GM12878 (cell line): ENCODE data around the gene BMP7. TPM values are rescaled to one million over a fixed set of nuclear protein-coding genes. Genes with fewer than 3 reads are reported as not detected.

Experiments
- ATAC-seq: fragments of 200-7000 bp; cut with Tn5 transposase; 3 replicates; pipeline ENCODE4 v1.9.1; 2020; ENCODE audit warnings: mild to moderate bottlenecking, moderate library complexity
- BruUV-seq: library from RNA; stranded (reverse); fragments of 400-500 nt; replicated peaks from 2 replicates; lab custom pipeline; 2021; lab: Mats Ljungman, UMichigan
- CTCF ChIA-PET: fragments of 300-600 bp; sonication (Branson Sonifier 250); formaldehyde crosslinking; extraction: SDS; loops from one replicate; lab custom pipeline; 2021; ENCODE audit warnings: inconsistent platforms; lab: Yijun Ruan, JAX
- POLR2A ChIA-PET: fragments of 350-600 bp; formaldehyde crosslinking; extraction: SDS; loops from one replicate; lab custom pipeline; 2021; ENCODE audit warnings: inconsistent platforms; lab: Charles Lee
- RAD21 ChIA-PET: fragments of 300-600 bp; sonication (Branson Sonifier 250); formaldehyde crosslinking; loops from one replicate; lab custom pipeline; 2023; ENCODE audit warnings: antibody characterized with exemption; ENCODE audit not compliant: unreplicated experiment; lab: Charles Lee
- SMC1A ChIA-PET: fragments of 300-600 bp; sonication (Branson Sonifier 250); formaldehyde crosslinking; loops from one replicate; lab custom pipeline; 2023; ENCODE audit not compliant: unreplicated experiment, uncharacterized antibody; lab: Charles Lee
- DNase-seq: peaks from one replicate; pipeline ENCODE4 v3.0.0-alpha.2; 2011; ENCODE audit warnings: low read depth, low spot score
- FAIRE-seq: peaks from 3 replicates; lab custom pipeline; 2011; peaks lifted over from hg19 to GRCh38; lab: Jason Lieb, UNC
- H2AFZ ChIP-seq: 2 replicates; pipeline ENCODE4 v1.6.0; 2011; ENCODE audit warnings: low read depth, low read length, control low read depth; ENCODE audit not compliant: control insufficient read depth
- H3K27ac ChIP-seq: 2 replicates; pipeline ENCODE4 v1.5.1; 2011; ENCODE audit warnings: control low read depth; ENCODE audit not compliant: control insufficient read depth, insufficient read depth
- H3K27me3 ChIP-seq, 2 experiments: replicated peaks in 1 of 2; 2 replicates each; pipeline versions ENCODE4 v1.6.0 to v1.6.1; 2011; ENCODE audit warnings: low read length in 1 of 2; ENCODE audit not compliant: control insufficient read depth in 2 of 2, insufficient read depth in 2 of 2
- H3K36me3 ChIP-seq, 2 experiments: 2 replicates each; pipeline ENCODE4 v1.5.1; 2011; ENCODE audit warnings: low read length in 1 of 2; ENCODE audit not compliant: control insufficient read depth in 2 of 2, insufficient read depth in 2 of 2
- H3K4me1 ChIP-seq: 2 replicates; pipeline ENCODE4 v1.6.1; 2011; ENCODE audit warnings: mild to moderate bottlenecking, low read length, moderate library complexity, mixed read lengths; ENCODE audit not compliant: control insufficient read depth, insufficient read depth
- H3K4me2 ChIP-seq: 2 replicates; pipeline ENCODE4 v1.6.0; 2011; ENCODE audit warnings: control low read depth; ENCODE audit not compliant: control insufficient read depth, insufficient read depth
- H3K4me3 ChIP-seq: fragments of 200-600 bp; sonication (generic); 2 replicates; pipeline ENCODE4 v1.5.1; 2016
- H3K79me2 ChIP-seq: 2 replicates; pipeline ENCODE4 v1.6.0; 2011; ENCODE audit warnings: low read length; ENCODE audit not compliant: control insufficient read depth, insufficient read depth
- H3K9ac ChIP-seq: 2 replicates; pipeline ENCODE4 v1.8.0; 2011; ENCODE audit warnings: low read length, control low read depth, mixed read lengths; ENCODE audit not compliant: control insufficient read depth, insufficient read depth
- H3K9me3 ChIP-seq: replicated peaks from 3 replicates; pipeline ENCODE4 v1.5.1; 2011; ENCODE audit warnings: mild to moderate bottlenecking, low read length; ENCODE audit not compliant: control insufficient read depth, insufficient read depth
- H4K20me1 ChIP-seq: 2 replicates; pipeline ENCODE4 v1.6.0; 2011; ENCODE audit not compliant: control insufficient read depth, insufficient read depth
- IKZF1 ChIP-seq: fragments of 450-650 bp; conservative IDR thresholded peaks from 2 replicates; pipeline ENCODE4 v1.6.1; 2017; ENCODE audit warnings: antibody characterized with exemption, mild to moderate bottlenecking
- LARP7 ChIP-seq: fragments of 450-650 bp; IDR thresholded peaks from 2 replicates; pipeline ENCODE4 v1.6.1; 2017; ENCODE audit warnings: mild to moderate bottlenecking
- MEF2A ChIP-seq: IDR thresholded peaks from 2 replicates; pipeline ENCODE4 v1.6.1; 2011; ENCODE audit warnings: low read depth, mild to moderate bottlenecking, low read length, moderate library complexity; ENCODE audit not compliant: insufficient read depth
- NFXL1 ChIP-seq: fragments of 450-650 bp; IDR thresholded peaks from 2 replicates; pipeline ENCODE4 v1.6.1; 2017; ENCODE audit warnings: antibody characterized with exemption, mild to moderate bottlenecking, borderline replicate concordance
- NFYB ChIP-seq: IDR thresholded peaks from 2 replicates; pipeline ENCODE4 v1.6.1; 2011; ENCODE audit warnings: low read depth, mild to moderate bottlenecking, low read length, improper control_type of control experiment, moderate library complexity; ENCODE audit not compliant: insufficient read depth
- RB1 ChIP-seq: fragments of 450-650 bp; formaldehyde crosslinking; IDR thresholded peaks from 2 replicates; pipeline ENCODE4 v1.6.1; 2017; ENCODE audit warnings: mild to moderate bottlenecking, borderline replicate concordance
- SP1 ChIP-seq: IDR thresholded peaks from one replicate; pipeline ENCODE4 v1.6.1; 2011; ENCODE audit warnings: low read depth, low read length
- SUZ12 ChIP-seq: fragments of 200-600 bp; sonication (generic); IDR thresholded peaks from one replicate; pipeline ENCODE4 v1.6.1; 2018; ENCODE audit warnings: antibody characterized with exemption, mild to moderate bottlenecking; ENCODE audit not compliant: unreplicated experiment
- USF1 ChIP-seq: IDR thresholded peaks from 2 replicates; pipeline ENCODE4 v1.6.1; 2011; ENCODE audit warnings: borderline replicate concordance, low read depth, mild to moderate bottlenecking, moderate library complexity, mixed read lengths, low read length; ENCODE audit not compliant: insufficient read depth; ENCODE audit errors: extremely low read length
- USF2 ChIP-seq: IDR thresholded peaks from 2 replicates; pipeline ENCODE4 v1.6.1; 2011; ENCODE audit warnings: low read depth, low read length, improper control_type of control experiment, borderline replicate concordance
- ZNF384 ChIP-seq: IDR thresholded peaks from 2 replicates; pipeline ENCODE4 v1.6.1; 2012; ENCODE audit warnings: low read depth, mild to moderate bottlenecking, low read length, improper control_type of control experiment, borderline replicate concordance
- ZZZ3 ChIP-seq: IDR thresholded peaks from 2 replicates; pipeline ENCODE4 v1.6.1; 2011; ENCODE audit warnings: low read depth; ENCODE audit not compliant: control insufficient read depth, insufficient read length
- WGBS: methylation state at CpG from one replicate; pipeline ENCODE4 v1.1.6; 2016; ENCODE audit warnings: low lambda C conversion rate; ENCODE audit not compliant: insufficient replicate concordance, insufficient coverage; ENCODE audit errors: missing lambda C conversion rate; 5-methylcytosine and 5-hydroxymethylcytosine counted together
- in situ Hi-C: fragments of 300-500 bp; cut with MboI; formaldehyde crosslinking; loops from 9 replicates; pipeline ENCODE4 v1.14.3; 2018; ENCODE audit warnings: mixed read lengths
- intact Hi-C: fragments of 100-400 bp; cut with micrococcal nuclease; formaldehyde crosslinking; loops from one replicate; pipeline ENCODE4 v1.14.2; 2022; ENCODE audit not compliant: unreplicated experiment
- polyA plus RNA-seq, 11 experiments: library from polyadenylated mRNA; depleted of rRNA in 4 of 11; unstranded in 6 of 11; stranded (reverse) in 5 of 11; fragments of >200 nt; fragmentation: Nextera tagmentation in 4 of 11; fragmentation: Illumina TruSeq in 1 of 11; extraction: Ambion mirVana in 4 of 11; extraction: Trizol in 1 of 11; gene quantifications; 1 replicate in 1 of 11; 2 replicates in 10 of 11; pipeline versions ENCODE4 v1.2.1 to v1.2.3, GENCODE V29; 2011 to 2016; ENCODE audit warnings: inconsistent platforms in 2 of 11, missing spikeins in 2 of 11, low read depth in 1 of 11
- total RNA-seq, 4 experiments: library from RNA; depleted of rRNA in 3 of 4; stranded (reverse); fragments of >200 nt in 3 of 4; fragmentation: Illumina TruSeq in 1 of 4; extraction: Trizol in 1 of 4; gene quantifications; 2 replicates each; pipeline versions ENCODE4 v1.2.1 to v1.2.3, GENCODE V29; 2013 to 2021
- TF ChIP-seq, protein P1 (sequence below): fragments of 450-650 bp; formaldehyde crosslinking; IDR thresholded peaks from 2 replicates; pipeline ENCODE4 v1.4.0; 2020; ENCODE audit warnings: mild to moderate bottlenecking, moderate library complexity
- TF ChIP-seq, protein P2 (sequence below): IDR thresholded peaks from 2 replicates; pipeline ENCODE4 v1.6.1; 2012; ENCODE audit warnings: low read depth, low read length, improper control_type of control experiment

BMP7 gene
- total and polyA plus RNA-seq, 10 of the 15 experiments (the other 5 are each of a cell fraction or from before 2014, with no cell fraction given): 0.18 to 0.51 (median 0.28) TPM; not detected in 7

DNA sequence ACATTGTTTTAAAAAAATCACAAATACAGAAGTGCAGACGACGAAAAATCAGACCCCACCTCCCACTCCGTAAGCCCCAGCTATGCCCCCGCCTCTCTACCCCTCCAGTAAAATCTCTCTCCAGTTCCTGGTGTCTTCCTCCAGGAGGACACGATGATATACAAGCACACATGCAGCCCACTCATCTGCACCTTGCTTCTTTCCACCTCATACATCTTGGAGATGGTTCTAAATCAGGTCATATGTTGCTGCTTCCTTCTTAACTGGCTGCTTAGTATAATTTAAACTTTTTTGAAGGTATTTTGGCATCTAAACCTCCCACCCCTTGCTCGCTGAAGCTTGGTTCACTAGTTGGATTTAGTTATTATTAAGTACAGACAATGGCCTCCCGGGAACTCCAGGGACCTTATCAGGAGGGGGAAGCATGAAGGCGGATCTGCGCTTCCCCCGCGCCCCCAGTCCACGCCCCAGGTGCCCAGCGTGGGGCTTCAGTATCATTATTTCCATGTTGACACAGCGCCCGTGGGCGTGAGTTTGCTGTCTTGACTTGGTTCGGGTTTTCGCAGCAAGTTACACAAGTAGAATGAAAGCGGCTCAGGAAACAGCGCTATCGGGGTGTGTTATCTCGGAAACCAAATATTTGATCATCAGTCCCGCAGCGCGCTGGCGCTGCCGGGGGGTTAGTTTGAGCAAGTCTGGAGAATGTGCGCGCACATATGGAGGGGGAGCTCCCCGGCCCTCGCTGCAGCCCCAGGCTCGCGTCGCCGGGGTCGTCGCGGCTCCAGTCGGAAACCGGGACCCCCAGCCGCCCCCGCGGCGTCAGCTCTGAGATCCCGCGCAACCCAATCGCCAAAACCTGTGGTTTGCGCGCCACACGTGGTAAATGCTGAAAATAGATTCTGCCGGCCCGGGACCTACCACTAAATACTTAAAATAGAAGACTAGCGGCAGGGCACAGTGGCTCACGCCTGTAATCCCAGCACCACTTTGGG is 2.3 kb downstream of the BMP7 start:
- H3K36me3 ChIP-seq: no peaks in the 10 kb centered on the region
- TF ChIP-seq IKZF1 (no peak), LARP7 (no peak), SP1 (no peak), SUZ12 (peak; percentile 41), ZZZ3 (no peak), ZNF384 (no peak), NFXL1 (peak; percentile 40), USF1 (no peak), RB1 (peak; percentile 12; the same call in 1 of the 2 replicates), USF2 (no peak), NFYB (no peak), MEF2A (no peak)
- TF ChIP-seq, protein P1, sequence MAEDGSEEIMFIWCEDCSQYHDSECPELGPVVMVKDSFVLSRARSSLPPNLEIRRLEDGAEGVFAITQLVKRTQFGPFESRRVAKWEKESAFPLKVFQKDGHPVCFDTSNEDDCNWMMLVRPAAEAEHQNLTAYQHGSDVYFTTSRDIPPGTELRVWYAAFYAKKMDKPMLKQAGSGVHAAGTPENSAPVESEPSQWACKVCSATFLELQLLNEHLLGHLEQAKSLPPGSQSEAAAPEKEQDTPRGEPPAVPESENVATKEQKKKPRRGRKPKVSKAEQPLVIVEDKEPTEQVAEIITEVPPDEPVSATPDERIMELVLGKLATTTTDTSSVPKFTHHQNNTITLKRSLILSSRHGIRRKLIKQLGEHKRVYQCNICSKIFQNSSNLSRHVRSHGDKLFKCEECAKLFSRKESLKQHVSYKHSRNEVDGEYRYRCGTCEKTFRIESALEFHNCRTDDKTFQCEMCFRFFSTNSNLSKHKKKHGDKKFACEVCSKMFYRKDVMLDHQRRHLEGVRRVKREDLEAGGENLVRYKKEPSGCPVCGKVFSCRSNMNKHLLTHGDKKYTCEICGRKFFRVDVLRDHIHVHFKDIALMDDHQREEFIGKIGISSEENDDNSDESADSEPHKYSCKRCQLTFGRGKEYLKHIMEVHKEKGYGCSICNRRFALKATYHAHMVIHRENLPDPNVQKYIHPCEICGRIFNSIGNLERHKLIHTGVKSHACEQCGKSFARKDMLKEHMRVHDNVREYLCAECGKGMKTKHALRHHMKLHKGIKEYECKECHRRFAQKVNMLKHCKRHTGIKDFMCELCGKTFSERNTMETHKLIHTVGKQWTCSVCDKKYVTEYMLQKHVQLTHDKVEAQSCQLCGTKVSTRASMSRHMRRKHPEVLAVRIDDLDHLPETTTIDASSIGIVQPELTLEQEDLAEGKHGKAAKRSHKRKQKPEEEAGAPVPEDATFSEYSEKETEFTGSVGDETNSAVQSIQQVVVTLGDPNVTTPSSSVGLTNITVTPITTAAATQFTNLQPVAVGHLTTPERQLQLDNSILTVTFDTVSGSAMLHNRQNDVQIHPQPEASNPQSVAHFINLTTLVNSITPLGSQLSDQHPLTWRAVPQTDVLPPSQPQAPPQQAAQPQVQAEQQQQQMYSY (CRISPR knock-in tag): no peak
- TF ChIP-seq, protein P2, sequence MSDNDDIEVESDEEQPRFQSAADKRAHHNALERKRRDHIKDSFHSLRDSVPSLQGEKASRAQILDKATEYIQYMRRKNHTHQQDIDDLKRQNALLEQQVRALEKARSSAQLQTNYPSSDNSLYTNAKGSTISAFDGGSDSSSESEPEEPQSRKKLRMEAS: no peak

More for the DNA sequence above, 2.3 kb downstream of the BMP7 start:
- Histone ChIP-seq H2AFZ (no peak overlapping the region), H3K79me2 (no peaks in the 10 kb centered on the region), H3K4me3 (no peak overlapping the region), H3K4me2 (no peak overlapping the region), H3K4me1 (no peaks in the 10 kb centered on the region), H3K27ac (no peak overlapping the region), H3K9me3 (no peaks in the 10 kb centered on the region), H4K20me1 (no peaks in the 10 kb centered on the region), H3K9ac (no peak overlapping the region), H3K27me3 (peaks cover 4 to 26% of the 10 kb centered on the region in 2 experiments)
- WGBS: 5% methylated on average over 54 of the region's 54 CpGs
- ChIA-PET RAD21 (no interaction called here), CTCF (no interaction called here), POLR2A (no interaction called here), SMC1A (no interaction called here)
- intact Hi-C loops (no loop called here), in situ Hi-C loops (no loop called here)
- FAIRE-seq (no peak), DNase-seq (no peak), ATAC-seq (no peak)
- no TSS peak for BruUV-seq
